Measurements from ENCODE around the gene MRPL20. TPM values are rescaled to one million over a fixed set of nuclear protein-coding genes. Genes with fewer than 3 reads are reported as not detected.
"Not testable (repeated sequence)": the region's sequence is repeated elsewhere in the genome, so short reads cannot be mapped to it uniquely, and the experiment has no call there.

MRPL20 gene
- total and polyA plus RNA-seq, 9 donors: 79.9 to 130 (median 95.0) TPM

DNA sequence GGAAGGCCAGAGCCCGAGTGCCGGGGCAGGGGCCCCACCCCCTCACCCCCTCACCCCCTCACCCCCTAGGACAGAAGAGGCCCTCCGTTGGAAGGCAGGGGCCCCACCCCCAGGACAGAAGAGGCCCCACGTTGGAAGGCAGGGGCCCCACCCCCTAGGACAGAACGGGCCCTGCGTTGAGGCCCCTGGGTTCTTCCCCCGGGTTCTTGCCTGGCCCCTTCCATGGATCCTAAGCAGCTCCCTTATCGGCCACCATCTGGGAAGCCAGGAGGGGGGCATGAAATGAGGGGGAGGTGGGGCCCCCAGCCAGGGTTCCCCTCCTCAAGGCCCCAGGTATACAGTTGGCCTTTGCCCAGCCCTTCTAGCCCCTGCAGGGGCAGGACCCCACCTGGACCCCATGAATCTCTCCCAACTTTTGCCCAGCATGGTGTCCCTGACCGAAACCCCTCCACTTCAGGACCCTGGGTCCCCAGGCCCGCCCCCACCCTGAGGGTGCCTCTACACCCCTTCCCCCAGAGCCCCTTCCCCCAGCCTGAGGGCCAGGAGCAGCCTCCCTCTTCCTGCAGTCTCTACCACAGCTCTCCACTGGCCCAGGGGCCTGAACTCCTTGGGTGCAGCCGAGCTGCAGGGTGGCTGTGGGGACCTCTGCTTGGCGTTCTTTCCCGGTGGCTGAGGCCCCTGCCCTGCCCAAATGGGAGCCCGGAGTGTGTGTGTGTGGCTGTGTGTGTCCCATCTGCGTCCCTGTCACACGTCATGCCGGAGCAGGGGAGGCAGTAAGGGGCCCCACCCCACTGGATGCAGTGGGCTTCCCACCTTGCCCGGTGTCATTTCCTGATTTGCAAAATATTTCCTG, 24.1 kb upstream of the MRPL20 start:
- H3K9me3 ChIP-seq: no peaks in the 10 kb centered on the region
- peak overlapping the region; percentile 6 for H3K4me3 ChIP-seq
- H3K4me1 ChIP-seq (ENCODE audit: insufficient read depth): peaks cover 49% of the 10 kb centered on the region
- intact Hi-C loops (cut with DNase I): no loop called here
- peak overlapping the region; percentile 59 to 96 for H3K27ac ChIP-seq
- 51 to 60% (median 54%) methylated on average over 16 to 18 of the region's 18 CpGs for WGBS, 3 donors
- H3K36me3 ChIP-seq: no peaks in the 10 kb centered on the region
- DNase-seq: peak in 3 of 5 donors; percentile 25 to 58 (median 56)
- TF ChIP-seq, protein P1, sequence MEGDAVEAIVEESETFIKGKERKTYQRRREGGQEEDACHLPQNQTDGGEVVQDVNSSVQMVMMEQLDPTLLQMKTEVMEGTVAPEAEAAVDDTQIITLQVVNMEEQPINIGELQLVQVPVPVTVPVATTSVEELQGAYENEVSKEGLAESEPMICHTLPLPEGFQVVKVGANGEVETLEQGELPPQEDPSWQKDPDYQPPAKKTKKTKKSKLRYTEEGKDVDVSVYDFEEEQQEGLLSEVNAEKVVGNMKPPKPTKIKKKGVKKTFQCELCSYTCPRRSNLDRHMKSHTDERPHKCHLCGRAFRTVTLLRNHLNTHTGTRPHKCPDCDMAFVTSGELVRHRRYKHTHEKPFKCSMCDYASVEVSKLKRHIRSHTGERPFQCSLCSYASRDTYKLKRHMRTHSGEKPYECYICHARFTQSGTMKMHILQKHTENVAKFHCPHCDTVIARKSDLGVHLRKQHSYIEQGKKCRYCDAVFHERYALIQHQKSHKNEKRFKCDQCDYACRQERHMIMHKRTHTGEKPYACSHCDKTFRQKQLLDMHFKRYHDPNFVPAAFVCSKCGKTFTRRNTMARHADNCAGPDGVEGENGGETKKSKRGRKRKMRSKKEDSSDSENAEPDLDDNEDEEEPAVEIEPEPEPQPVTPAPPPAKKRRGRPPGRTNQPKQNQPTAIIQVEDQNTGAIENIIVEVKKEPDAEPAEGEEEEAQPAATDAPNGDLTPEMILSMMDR (IDR thresholded peaks at IDR 0.05): no peak
- TF ChIP-seq POLR2A (IDR thresholded peaks at IDR 0.05): no peak
- TF ChIP-seq EP300 (IDR thresholded peaks at IDR 0.05): no peak
- H3K27me3 ChIP-seq: no peaks in the 10 kb centered on the region

DNA sequence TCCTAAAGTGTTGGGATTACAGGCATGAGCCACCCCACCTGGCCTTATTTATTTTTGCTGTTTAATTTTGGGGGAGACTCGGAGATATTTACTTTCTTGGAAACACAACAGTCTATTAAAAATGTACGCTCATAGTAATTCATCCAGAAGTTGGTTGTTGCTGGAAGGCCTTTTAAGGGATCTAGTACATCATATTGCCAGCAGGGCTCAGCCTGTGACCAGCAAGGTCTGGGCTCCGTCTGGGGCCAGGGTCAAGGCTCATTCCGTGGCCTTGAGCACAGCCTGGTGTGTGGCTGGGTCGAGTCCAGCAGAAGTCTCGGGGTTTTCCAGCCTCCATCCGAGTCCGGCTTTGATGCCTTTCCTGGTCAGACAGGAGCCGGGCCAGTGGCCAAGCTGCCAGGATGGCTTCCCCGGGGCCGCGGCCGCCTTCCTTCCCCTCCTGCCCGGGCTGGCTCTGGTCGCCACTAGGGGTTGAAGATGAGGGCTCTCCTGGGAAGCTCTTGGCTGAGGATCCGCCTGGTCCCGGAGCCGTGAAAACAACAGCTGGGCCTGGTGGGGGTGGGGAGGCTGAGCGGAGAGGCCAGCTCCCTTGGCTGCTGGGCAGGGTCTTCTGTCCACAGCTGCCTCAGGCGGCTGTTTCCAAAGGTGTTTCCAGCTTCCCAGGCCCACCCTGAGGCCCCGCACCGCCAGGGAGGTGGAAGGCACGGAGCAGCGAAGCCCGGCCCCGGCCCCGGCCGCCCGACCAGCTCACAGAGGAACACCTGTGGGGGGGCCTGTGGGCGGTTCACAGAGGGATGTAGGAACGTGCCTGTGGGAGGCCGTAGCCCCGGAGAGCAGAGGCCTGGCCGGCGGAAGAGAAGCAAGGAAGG, 23.3 kb upstream of the MRPL20 start:
- peaks cover 46% of the 10 kb centered on the region for H3K4me1 ChIP-seq (ENCODE audit: insufficient read depth)
- no peaks in the 10 kb centered on the region for H3K9me3 ChIP-seq
- H3K4me3 ChIP-seq: peak overlapping the region; percentile 6
- intact Hi-C loops (cut with DNase I): no loop called here
- H3K27ac ChIP-seq: peak overlapping the region; percentile 59 to 96
- WGBS, 3 donors: 2 to 4% (median 3%) methylated on average over 16 to 35 of the region's 35 CpGs
- no peaks in the 10 kb centered on the region for H3K36me3 ChIP-seq
- H3K27me3 ChIP-seq: no peaks in the 10 kb centered on the region
- DNase-seq: peak; percentile 92 to 97 (median 96)
- TF ChIP-seq EP300 (IDR thresholded peaks at IDR 0.05): no peak
- TF ChIP-seq, protein P1 (IDR thresholded peaks at IDR 0.05): peak; percentile 27 to 65 (median 61)

DNA sequence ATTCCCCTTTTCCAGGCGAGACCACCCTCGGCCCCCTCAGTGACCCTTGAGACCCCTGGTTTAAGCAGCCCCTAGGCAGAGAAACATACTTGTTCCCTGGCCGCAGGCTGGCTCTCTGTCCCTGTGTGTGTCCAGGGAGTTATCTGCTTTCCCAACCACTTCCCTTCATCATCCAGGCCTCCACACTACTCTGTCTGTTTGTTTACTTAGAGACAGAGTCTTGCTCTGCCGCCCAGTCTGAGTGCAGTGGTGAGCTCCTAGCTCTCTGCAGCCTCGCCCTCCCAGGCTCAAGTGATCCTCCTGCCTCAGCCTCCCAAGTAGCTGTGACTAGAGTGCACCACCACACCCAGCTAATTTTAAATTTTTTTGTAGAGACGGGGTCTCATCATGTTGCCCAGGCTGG, 22.6 kb upstream of the MRPL20 start:
- WGBS, 3 donors: 23 to 46% (median 25%) methylated on average over 6 of the region's 6 CpGs
- no peaks in the 10 kb centered on the region for H3K27me3 ChIP-seq
- H3K36me3 ChIP-seq: no peaks in the 10 kb centered on the region
- H3K27ac ChIP-seq: peak overlapping the region; percentile 46 to 96
- H3K4me3 ChIP-seq: no peak overlapping the region
- no peak for DNase-seq
- intact Hi-C loops (cut with DNase I): no loop called here
- no peaks in the 10 kb centered on the region for H3K9me3 ChIP-seq
- H3K4me1 ChIP-seq (ENCODE audit: insufficient read depth): peaks cover 40% of the 10 kb centered on the region
- no peak for TF ChIP-seq EP300 (IDR thresholded peaks at IDR 0.05)
- TF ChIP-seq POLR2A (IDR thresholded peaks at IDR 0.05): no peak
- TF ChIP-seq, protein P1 (IDR thresholded peaks at IDR 0.05): no peak

DNA sequence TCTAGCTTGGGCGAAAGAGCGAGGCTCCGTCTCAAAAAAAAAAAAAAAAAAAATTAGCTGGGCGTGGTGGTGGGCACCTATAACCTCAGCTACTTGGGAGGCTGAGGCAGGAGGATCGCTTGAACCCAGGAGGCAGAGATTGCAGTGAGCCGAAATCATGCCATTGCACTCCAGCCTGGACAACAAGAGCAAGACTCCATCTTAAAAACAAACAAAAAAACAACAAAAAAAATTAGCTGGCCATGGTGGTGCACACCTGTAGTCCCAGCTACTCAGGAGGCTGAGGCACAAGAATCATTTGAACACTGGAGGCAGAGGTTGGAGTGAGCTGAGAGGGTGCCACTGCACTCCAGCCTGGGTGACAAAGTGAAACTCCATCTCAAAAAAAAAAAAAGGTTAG, 21.9 kb upstream of the MRPL20 start:
- H3K4me3 ChIP-seq; H3K9me3 ChIP-seq; H3K36me3 ChIP-seq; H3K27me3 ChIP-seq; intact Hi-C loops (cut with DNase I); H3K27ac ChIP-seq; DNase-seq: not testable (repeated sequence)
- 91 to 95% (median 92%) methylated on average over 6 of the region's 6 CpGs for WGBS, 3 donors
- H3K4me1 ChIP-seq (ENCODE audit: insufficient read depth): peaks cover 33% of the 10 kb centered on the region
